H1 (cell line): ENCODE data around the gene PDZRN4. TPM values are rescaled to one million over a fixed set of nuclear protein-coding genes. Genes with fewer than 3 reads are reported as not detected.
A peak's percentile ranks its signal among the peaks of the same experiment; 100 is the strongest.

Experiments used
- CTCF ChIA-PET: fragments of 300-600 bp; sonication (Branson Sonifier 250); formaldehyde crosslinking; loops from one replicate; lab custom pipeline; 2021; ENCODE audit not compliant: partially characterized antibody; lab: Charles Lee
- POLR2A ChIA-PET: fragments of 300-600 bp; sonication (Branson Sonifier 250); formaldehyde crosslinking; loops from one replicate; lab custom pipeline; 2021; ENCODE audit warnings: inconsistent platforms; ENCODE audit not compliant: partially characterized antibody; lab: Charles Lee
- DNase-seq, 2 experiments: peaks; one replicate each; pipeline versions ENCODE4 v3.0.0 to v3.0.0-alpha.2; 2010 to 2022; ENCODE audit warnings: low spot score in 2 of 2, low read depth in 1 of 2, mixed read lengths in 1 of 2
- FAIRE-seq: peaks from 2 replicates; lab custom pipeline; 2011; peaks lifted over from hg19 to GRCh38; lab: Jason Lieb, UNC
- H2AFZ ChIP-seq: 2 replicates; pipeline ENCODE4 v1.8.1; 2012; ENCODE audit warnings: low read length, inconsistent platforms
- H2AK5ac ChIP-seq: 2 replicates; pipeline ENCODE4 v1.6.1; 2013; ENCODE audit warnings: low read depth, low read length
- H2BK120ac ChIP-seq: replicated peaks from 2 replicates; pipeline ENCODE3; 2013; ENCODE audit warnings: low read depth, low read length, inconsistent platforms
- H2BK12ac ChIP-seq: 2 replicates; pipeline ENCODE4 v1.6.1; 2013; ENCODE audit warnings: low read depth, low read length
- H2BK15ac ChIP-seq: 2 replicates; pipeline ENCODE4 v1.6.1; 2013; ENCODE audit warnings: low read length
- H2BK20ac ChIP-seq: 2 replicates; pipeline ENCODE4 v1.6.1; 2013; ENCODE audit warnings: low read length
- H2BK5ac ChIP-seq: 2 replicates; pipeline ENCODE4 v1.6.1; 2013; ENCODE audit warnings: low read depth, low read length
- H3K14ac ChIP-seq: 2 replicates; pipeline ENCODE4 v1.6.1; 2013; ENCODE audit warnings: inconsistent platforms; ENCODE audit not compliant: insufficient read length
- H3K18ac ChIP-seq: 2 replicates; pipeline ENCODE4 v1.6.1; 2013; ENCODE audit warnings: low read length; ENCODE audit errors: extremely low read depth
- H3K23ac ChIP-seq: 2 replicates; pipeline ENCODE4 v1.6.1; 2013; ENCODE audit warnings: inconsistent platforms; ENCODE audit not compliant: insufficient read length
- H3K23me2 ChIP-seq: 2 replicates; pipeline ENCODE4 v1.6.1; 2013; ENCODE audit warnings: low read depth, low read length
- H3K27ac ChIP-seq: 2 replicates; pipeline ENCODE4 v1.6.1; 2011; ENCODE audit warnings: low read depth, low read length, inconsistent platforms
- H3K27me3 ChIP-seq, 4 experiments: replicated peaks in 1 of 4; 1 replicate in 1 of 4; 2 replicates in 3 of 4; pipeline versions ENCODE4 v1.6.1 to v1.8.1; 2011 to 2013; ENCODE audit warnings: low read length in 3 of 4, mild to moderate bottlenecking in 3 of 4, inconsistent platforms in 2 of 4, mixed read lengths in 2 of 4, moderate library complexity in 1 of 4; ENCODE audit not compliant: control insufficient read depth in 3 of 4, insufficient read depth in 3 of 4; ENCODE audit errors: extremely low read depth in 1 of 4
- H3K36me3 ChIP-seq, 4 experiments: 2 replicates each; pipeline versions ENCODE4 v1.6.1 to v1.8.1; 2011 to 2013; ENCODE audit warnings: mild to moderate bottlenecking in 4 of 4, low read length in 3 of 4, moderate library complexity in 2 of 4, control low read depth in 1 of 4, inconsistent platforms in 1 of 4; ENCODE audit not compliant: insufficient read depth in 4 of 4, control insufficient read depth in 2 of 4
- H3K4ac ChIP-seq: replicated peaks from 2 replicates; pipeline ENCODE3; 2013; ENCODE audit warnings: low read length, low read depth, mixed read lengths, inconsistent platforms; ENCODE audit not compliant: insufficient read length
- H3K4me1 ChIP-seq, 4 experiments: replicated peaks in 1 of 4; 1 replicate in 1 of 4; 2 replicates in 3 of 4; pipeline versions ENCODE4 v1.6.1 to v1.8.1; 2011 to 2013; ENCODE audit warnings: low read length in 3 of 4, inconsistent platforms in 2 of 4, mixed read lengths in 1 of 4; ENCODE audit not compliant: insufficient read depth in 4 of 4, control insufficient read depth in 3 of 4
- H3K4me2 ChIP-seq, 2 experiments: 2 replicates each; pipeline versions ENCODE4 v1.6.1 to v1.8.1; 2011 to 2013; ENCODE audit warnings: low read depth in 2 of 2, low read length in 2 of 2, control low read depth in 1 of 2, inconsistent platforms in 1 of 2, mild to moderate bottlenecking in 1 of 2; ENCODE audit not compliant: insufficient read depth in 1 of 2
- H3K4me3 ChIP-seq, 4 experiments: fragments of 200-600, 300-600 bp in 1 of 4; sonication (generic), shearing (Covaris generic), sonication (Bioruptor Twin) in 1 of 4; 2 replicates each; pipeline versions ENCODE4 v1.5.1 to v1.8.1; 2011 to 2016; ENCODE audit warnings: low read length in 4 of 4, low read depth in 3 of 4, control low read depth in 2 of 4, inconsistent platforms in 2 of 4, mild to moderate bottlenecking in 2 of 4, mixed read lengths in 1 of 4, moderate library complexity in 1 of 4; ENCODE audit not compliant: insufficient read depth in 2 of 4; ENCODE audit errors: extremely low read depth in 1 of 4
- H3K56ac ChIP-seq: replicated peaks from 2 replicates; pipeline ENCODE3; 2013; ENCODE audit warnings: low read depth, mild to moderate bottlenecking, mixed read lengths, low read length, inconsistent platforms; ENCODE audit not compliant: insufficient read length
- H3K79me1 ChIP-seq: 2 replicates; pipeline ENCODE4 v1.6.1; 2013; ENCODE audit warnings: low read depth, low read length, control low read depth
- H3K79me2 ChIP-seq, 2 experiments: 2 replicates each; pipeline versions ENCODE4 v1.6.1 to v1.8.1; 2012 to 2013; ENCODE audit warnings: low read length in 2 of 2, mild to moderate bottlenecking in 2 of 2, inconsistent platforms in 1 of 2; ENCODE audit not compliant: insufficient read depth in 2 of 2, control insufficient read depth in 1 of 2
- H3K9ac ChIP-seq, 4 experiments: replicated peaks in 1 of 4; 1 replicate in 1 of 4; 2 replicates in 3 of 4; pipeline versions ENCODE4 v1.6.1 to v1.8.1; 2011 to 2013; ENCODE audit warnings: low read depth in 3 of 4, low read length in 3 of 4, control low read depth in 2 of 4, mild to moderate bottlenecking in 2 of 4, moderate library complexity in 2 of 4, inconsistent platforms in 1 of 4; ENCODE audit errors: extremely low read depth in 1 of 4
- H3K9me3 ChIP-seq, 2 experiments: 2 replicates each; pipeline versions ENCODE4 v1.6.1 to v1.8.1; 2012 to 2013; ENCODE audit warnings: mild to moderate bottlenecking in 2 of 2, moderate library complexity in 2 of 2, control low read depth in 1 of 2, inconsistent platforms in 1 of 2, low read depth in 1 of 2, low read length in 1 of 2, mixed read lengths in 1 of 2; ENCODE audit not compliant: insufficient read depth in 2 of 2
- H4K20me1 ChIP-seq, 2 experiments: replicated peaks in 1 of 2; 2 replicates each; pipeline versions ENCODE3 to v1.8.1; 2011 to 2013; ENCODE audit warnings: inconsistent platforms in 2 of 2, low read length in 2 of 2, mild to moderate bottlenecking in 1 of 2; ENCODE audit not compliant: insufficient read depth in 2 of 2, control insufficient read depth in 1 of 2
- H4K5ac ChIP-seq: 2 replicates; pipeline ENCODE4 v1.6.1; 2013; ENCODE audit warnings: low read length, low read depth, mixed read lengths, inconsistent platforms; ENCODE audit not compliant: insufficient read length
- H4K8ac ChIP-seq: 2 replicates; pipeline ENCODE4 v1.8.0; 2013; ENCODE audit warnings: mild to moderate bottlenecking, moderate library complexity, low read length, inconsistent platforms; ENCODE audit not compliant: insufficient read depth; ENCODE audit errors: extremely low read depth
- H4K91ac ChIP-seq: replicated peaks from 2 replicates; pipeline ENCODE3; 2013; ENCODE audit warnings: low read length, mixed read lengths, inconsistent platforms; ENCODE audit not compliant: insufficient read length
- ASH2L ChIP-seq: fragments of 200-600, 300-600 bp; sonication (generic); IDR thresholded peaks from one replicate; pipeline ENCODE4 v1.7.1; 2017; ENCODE audit warnings: low read length
- BCL11A ChIP-seq, 2 experiments: IDR thresholded peaks; one replicate each; pipeline ENCODE4 v1.6.1; 2011; ENCODE audit warnings: low read depth in 2 of 2, low read length in 2 of 2, mild to moderate bottlenecking in 2 of 2
- CHD2 ChIP-seq: IDR thresholded peaks from 2 replicates; pipeline ENCODE4 v1.6.1; 2012; ENCODE audit warnings: low read length, improper control_type of control experiment
- CTCF ChIP-seq, 3 experiments: IDR thresholded peaks; 1 replicate in 2 of 3; 2 replicates in 1 of 3; pipeline versions ENCODE4 v1.5.1 to v1.6.1; 2011; ENCODE audit warnings: low read length in 3 of 3, mild to moderate bottlenecking in 3 of 3, inconsistent platforms in 2 of 3, low read depth in 1 of 3, moderate library complexity in 1 of 3; ENCODE audit not compliant: insufficient read depth in 1 of 3; ENCODE audit errors: control extremely low read depth in 1 of 3
- EZH2 ChIP-seq: fragments of 200-600 bp; sonication (generic); IDR thresholded peaks from 2 replicates; pipeline ENCODE4 v1.7.1; 2012; ENCODE audit warnings: low read depth, mild to moderate bottlenecking, moderate library complexity, low read length, inconsistent platforms; ENCODE audit not compliant: severe bottlenecking
- NANOG ChIP-seq: IDR thresholded peaks from 2 replicates; pipeline ENCODE4 v1.6.1; 2011; ENCODE audit warnings: low read length, low read depth, mild to moderate bottlenecking, inconsistent platforms; ENCODE audit not compliant: insufficient read depth, poor library complexity, severe bottlenecking
- RNF2 ChIP-seq: fragments of 200-900, 300-1000 bp; sonication (generic); IDR thresholded peaks from 2 replicates; pipeline ENCODE4 v1.7.1; 2016; ENCODE audit warnings: borderline replicate concordance, low read depth, mild to moderate bottlenecking, antibody characterized with exemption, low read length; ENCODE audit not compliant: poor library complexity, severe bottlenecking; ENCODE audit errors: missing control alignments
- SAP30 ChIP-seq: fragments of 300-600 bp; sonication (generic); IDR thresholded peaks from 2 replicates; pipeline ENCODE4 v1.7.1; 2012; ENCODE audit warnings: low read length, moderate library complexity, mild to moderate bottlenecking, inconsistent platforms; ENCODE audit not compliant: insufficient read depth, insufficient replicate concordance
- TAF1 ChIP-seq: IDR thresholded peaks from 2 replicates; pipeline ENCODE4 v1.6.1; 2011; ENCODE audit warnings: mild to moderate bottlenecking, low read depth, low read length
- WGBS, 2 experiments: shearing (Covaris generic) in 1 of 2; methylation state at CpG; one replicate each; pipeline versions ENCODE4 v1.1.6 to v1.1.7; 2013 to 2015; ENCODE audit warnings: low lambda C conversion rate in 2 of 2, mixed read lengths in 2 of 2, inconsistent platforms in 1 of 2, low coverage in 1 of 2, missing lambda C conversion rate in 1 of 2; ENCODE audit not compliant: insufficient replicate concordance in 2 of 2, insufficient coverage in 1 of 2, insufficient read length in 1 of 2; ENCODE audit errors: extremely low coverage in 1 of 2, missing lambda C conversion rate in 1 of 2; 5-methylcytosine and 5-hydroxymethylcytosine counted together
- polyA plus RNA-seq, 7 experiments: library from polyadenylated mRNA; depleted of rRNA in 3 of 7; stranded (reverse) in 5 of 7; unstranded in 2 of 7; fragments of >200 nt in 5 of 7; fragments of 200-250 nt in 2 of 7; gene quantifications; 1 replicate in 5 of 7; 2 replicates in 1 of 7; 4 replicates in 1 of 7; pipeline versions ENCODE4 v1.2.1 to v1.2.3, GENCODE V29; 2011 to 2013; ENCODE audit warnings: missing spikeins in 2 of 7, mixed read lengths in 2 of 7
- total RNA-seq: library from RNA; stranded (reverse); fragmentation: NEBNext Ultra II Directional; extraction: Animal tissue kit (Norgen Biotek cat#: 25700); gene quantifications from 2 replicates; pipeline ENCODE4 v1.2.1, GENCODE V29; 2021
- TF ChIP-seq, protein P1 (sequence below): IDR thresholded peaks from 2 replicates; pipeline ENCODE4 v1.6.1; 2011; ENCODE audit warnings: low read depth, mild to moderate bottlenecking, low read length; ENCODE audit not compliant: insufficient read depth

Gene PDZRN4
- total and polyA plus RNA-seq, 2 of the 8 experiments (the other 6 are each of a cell fraction or from before 2014, with no cell fraction given), result not detected

- DNase-seq (no peak), FAIRE-seq (no peak)
- H3K23ac ChIP-seq, result no peak overlapping the region
- H3K4ac ChIP-seq, result no peak overlapping the region
- peaks cover 0 to 1% (median 0%) of the 10 kb centered on the region in 4 experiments; a peak in 1 of 7 replicates for H3K27me3 ChIP-seq
- CTCF ChIA-PET, result no interaction called here
- H3K79me1 ChIP-seq, result no peaks in the 10 kb centered on the region
- peaks cover 0 to 6% (median 4%) of the 10 kb centered on the region in 4 experiments; a peak in 4 of 7 replicates for H3K4me1 ChIP-seq
- no peaks in the 10 kb centered on the region for H3K9me3 ChIP-seq
- no peak overlapping the region for H4K8ac ChIP-seq
- H4K5ac ChIP-seq, result no peak overlapping the region
- H3K4me2 ChIP-seq, result no peak overlapping the region
- H2BK15ac ChIP-seq, result no peak overlapping the region
- no peak overlapping the region for H2BK20ac ChIP-seq
- no peaks in the 10 kb centered on the region for H3K79me2 ChIP-seq
- 0 out of 2 replicates have a peak overlapping the region, but pooled peaks have one; percentile 48 for H2AFZ ChIP-seq
- no peak overlapping the region for H2BK120ac ChIP-seq
- no peak overlapping the region for H3K27ac ChIP-seq
- no peak overlapping the region for H4K91ac ChIP-seq
- no peak overlapping the region for H3K14ac ChIP-seq
- no peaks in the 10 kb centered on the region for H4K20me1 ChIP-seq
- no peak overlapping the region for H3K18ac ChIP-seq
- POLR2A ChIA-PET, result no interaction called here
- no peak overlapping the region for H2BK12ac ChIP-seq
- no peak overlapping the region for H3K56ac ChIP-seq
- H3K36me3 ChIP-seq, result no peaks in the 10 kb centered on the region; a peak in 1 of 8 replicates
- no peak overlapping the region for H3K4me3 ChIP-seq
- H2BK5ac ChIP-seq, result no peak overlapping the region
- no peak overlapping the region for H3K9ac ChIP-seq
- H2AK5ac ChIP-seq, result no peak overlapping the region
- H3K23me2 ChIP-seq, result no peaks in the 10 kb centered on the region
- WGBS, 2 experiments, result 86% methylated on average over 2 of the region's 2 CpGs; no CpG with 5 or more reads in 1 of the 2 experiments
- TF ChIP-seq EZH2, result no peak
- TF ChIP-seq CHD2, result no peak
- TF ChIP-seq TAF1, result no peak
- TF ChIP-seq, protein P1, sequence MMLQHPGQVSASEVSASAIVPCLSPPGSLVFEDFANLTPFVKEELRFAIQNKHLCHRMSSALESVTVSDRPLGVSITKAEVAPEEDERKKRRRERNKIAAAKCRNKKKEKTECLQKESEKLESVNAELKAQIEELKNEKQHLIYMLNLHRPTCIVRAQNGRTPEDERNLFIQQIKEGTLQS, result no peak
- no peak for TF ChIP-seq BCL11A (IDR thresholded peaks at IDR 0.05; ENCODE audit: low read depth in 2 of 2, low read length in 2 of 2)
- TF ChIP-seq RNF2, result no peak
- TF ChIP-seq NANOG, result no peak
- TF ChIP-seq CTCF (IDR thresholded peaks at IDR 0.05; ENCODE audit: control extremely low read depth in 1 of 3, insufficient read depth in 1 of 3, low read depth in 1 of 3, low read length in 3 of 3), result no peak
- no peak for TF ChIP-seq SAP30
- TF ChIP-seq ASH2L, result no peak
These were observed 255.6 kb downstream of the PDZRN4 start for GRCh38 chr12:41443690-41444089.
